Activated T-cell treated with anti-CD3 and anti-CD28 coated beads, Interleukin-2, amount 50 U/mL, for 48 hours (primary cell): ENCODE data around the gene DDC.

Experiments
- DNase-seq, 2 experiments: peaks; one replicate each; pipeline ENCODE4 v3.0.0-alpha.2; 2020

The DDC gene

DNA sequence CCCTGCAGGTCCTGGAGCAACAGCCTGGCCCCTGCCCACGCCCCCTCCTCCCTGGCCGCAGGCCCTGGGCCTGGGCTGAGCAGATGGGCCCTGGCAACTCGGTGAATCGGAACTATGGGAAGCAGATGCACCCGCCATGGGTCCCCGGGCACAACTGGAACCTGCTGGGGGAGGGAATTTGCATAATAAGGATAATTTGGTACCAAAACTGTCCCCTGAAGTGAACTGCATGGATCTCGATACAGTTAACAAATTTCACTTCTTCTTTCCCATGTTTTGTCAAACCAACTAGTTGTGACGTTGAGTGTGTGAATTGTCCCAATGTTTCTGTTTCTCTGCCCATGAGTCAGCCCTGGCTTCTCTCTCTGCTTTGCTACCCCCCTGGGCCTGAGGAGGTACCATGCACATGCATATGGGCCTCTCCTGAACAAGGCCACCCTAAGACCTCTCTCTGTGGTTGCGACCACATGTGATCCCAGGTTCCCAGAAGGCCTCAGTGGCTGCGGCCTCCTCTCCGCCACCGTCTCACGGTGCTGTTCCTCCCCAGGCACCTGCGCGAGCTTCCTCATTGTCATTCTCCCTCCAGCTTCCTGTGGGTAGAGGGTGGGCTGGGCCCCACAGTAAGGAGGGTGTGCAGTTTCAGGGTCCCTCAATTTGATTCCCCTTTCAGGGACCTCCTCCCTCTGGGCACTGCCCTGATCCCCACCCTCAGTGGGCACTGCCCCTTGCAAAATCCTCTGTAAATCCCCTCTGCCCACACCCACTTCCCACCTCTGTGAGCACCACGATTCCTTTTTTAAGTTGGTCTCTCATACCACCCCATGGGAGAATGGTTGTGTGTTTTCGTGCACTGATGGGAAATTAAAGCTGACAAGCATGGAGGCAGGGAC lies 155.1 kb downstream of the DDC start:
- DNase-seq = no peak
